Measurements from ENCODE around the gene PSMA1.

Gene PSMA1

GRCh38 chr11:14529951-14530350, 9.8 kb upstream of the PSMA1 start:
- DNase-seq (ENCODE audit: low read depth) = no peak

- no peak for DNase-seq (ENCODE audit: low read depth)
These were observed 9.1 kb upstream of the PSMA1 start for GRCh38 chr11:14529321-14529720.

GRCh38 chr11:14522801-14523200, 2.6 kb upstream of the PSMA1 start:
- DNase-seq (ENCODE audit: low read depth) = no peak

- DNase-seq (ENCODE audit: low read depth) = no peak
These were observed 2.1 kb upstream of the PSMA1 start for GRCh38 chr11:14522245-14522644.

GRCh38 chr11:14520747-14521151, 563 bp upstream of the PSMA1 start:
- DNase-seq (ENCODE audit: low read depth) = no peak

- DNase-seq (ENCODE audit: low read depth) = no peak
These were observed 629 bp downstream of the PSMA1 start for GRCh38 chr11:14519597-14519916.

- no peak for DNase-seq (ENCODE audit: low read depth)
These were observed 1.4 kb downstream of the PSMA1 start for GRCh38 chr11:14518820-14519219.

GRCh38 chr11:14513800-14514199, 6.4 kb downstream of the PSMA1 start:
- no peak for DNase-seq (ENCODE audit: low read depth)

- DNase-seq (ENCODE audit: low read depth) = no peak
These were observed 13.7 kb downstream of the PSMA1 start for GRCh38 chr11:14506532-14506931.

GRCh38 chr11:14503023-14503422, 17.2 kb downstream of the PSMA1 start:
- no peak for DNase-seq (ENCODE audit: low read depth)

- no peak for DNase-seq (ENCODE audit: low read depth)
These were observed 18.1 kb downstream of the PSMA1 start for GRCh38 chr11:14502039-14502438.

GRCh38 chr11:14500181-14500651, 20.0 kb downstream of the PSMA1 start:
- no peak for DNase-seq (ENCODE audit: low read depth)

- DNase-seq (ENCODE audit: low read depth) = peak; percentile 85
These were observed 20.5 kb downstream of the PSMA1 start, which contains the start of gene COPB1 for GRCh38 chr11:14499560-14500180. COPB1 (minus strand) TSS chr11:14499811; CDS start chr11:14498928, 883 bp downstream.

GRCh38 chr11:14499178-14499559, 21.0 kb downstream of the PSMA1 start:
- peak; percentile 9 for DNase-seq (ENCODE audit: low read depth)

- DNase-seq (ENCODE audit: low read depth) = no peak
These were observed 39.5 kb downstream of the PSMA1 start for GRCh38 chr11:14480716-14481115.

- no peak for DNase-seq (ENCODE audit: low read depth)
These were observed 49.1 kb downstream of the PSMA1 start for GRCh38 chr11:14471127-14471526.

GRCh38 chr11:14463623-14464022, 56.6 kb downstream of the PSMA1 start:
- DNase-seq (ENCODE audit: low read depth) = no peak

- no peak for DNase-seq (ENCODE audit: low read depth)
These were observed 60.0 kb downstream of the PSMA1 start for GRCh38 chr11:14460147-14460546.

GRCh38 chr11:14458377-14458776, 61.8 kb downstream of the PSMA1 start:
- DNase-seq (ENCODE audit: low read depth) = no peak

GRCh38 chr11:14455648-14456430, 64.3 kb downstream of the PSMA1 start:
- DNase-seq (ENCODE audit: low read depth) = no peak

Data from stimulated activated CD8-positive, alpha-beta memory T cell treated with anti-CD3 and anti-CD28 coated beads, Interleukin-7, amount 100 ng/mL, for 24 hours (primary cell).